AG09309 (cell line): ENCODE results near the gene SWI5.

Experiments
- DNase-seq: peaks from one replicate; pipeline ENCODE4 v3.0.0-alpha.2; 2010; ENCODE audit warnings: low read depth
- H3K4me3 ChIP-seq: 2 replicates; pipeline ENCODE4 v1.5.1; 2011; ENCODE audit warnings: mild to moderate bottlenecking, low read depth, low read length, moderate library complexity; ENCODE audit not compliant: control insufficient read depth
- TF ChIP-seq, protein P1 (sequence below): IDR thresholded peaks from 2 replicates; pipeline ENCODE4 v1.5.1; 2011; ENCODE audit warnings: mild to moderate bottlenecking, low read depth, low read length, inconsistent platforms; ENCODE audit not compliant: insufficient read depth, control insufficient read depth; ENCODE audit errors: missing control alignments

Gene SWI5

DNA sequence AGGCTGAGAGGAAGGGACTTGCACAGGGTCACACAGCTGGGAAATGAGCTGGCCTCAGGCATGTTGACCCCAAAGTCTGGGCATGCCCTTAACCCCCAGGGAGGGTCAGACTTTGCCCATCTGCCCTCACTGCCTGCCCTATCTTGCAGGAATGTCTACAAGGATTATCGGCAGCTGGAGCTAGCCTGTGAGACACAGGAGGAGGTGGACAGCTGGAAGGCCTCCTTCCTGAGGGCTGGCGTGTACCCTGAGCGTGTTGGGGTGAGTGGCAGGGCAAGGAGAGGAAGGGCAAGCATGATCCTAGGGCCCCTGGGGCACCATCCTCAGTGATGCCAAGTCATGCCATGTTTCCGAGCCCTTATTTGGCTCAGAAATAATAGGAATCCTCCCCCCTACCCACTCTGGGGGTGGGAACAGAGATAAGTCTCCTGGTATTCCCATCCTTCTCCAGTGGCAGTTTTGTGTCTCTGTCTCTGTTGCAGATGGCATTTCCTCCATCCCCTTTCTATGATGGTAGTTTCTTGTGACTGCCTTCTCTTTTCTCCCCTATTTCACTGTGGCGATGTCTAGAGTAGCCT is 28.8 kb upstream of the SWI5 start:
- no peak overlapping the region for H3K4me3 ChIP-seq
- DNase-seq: no peak
- TF ChIP-seq, protein P1, sequence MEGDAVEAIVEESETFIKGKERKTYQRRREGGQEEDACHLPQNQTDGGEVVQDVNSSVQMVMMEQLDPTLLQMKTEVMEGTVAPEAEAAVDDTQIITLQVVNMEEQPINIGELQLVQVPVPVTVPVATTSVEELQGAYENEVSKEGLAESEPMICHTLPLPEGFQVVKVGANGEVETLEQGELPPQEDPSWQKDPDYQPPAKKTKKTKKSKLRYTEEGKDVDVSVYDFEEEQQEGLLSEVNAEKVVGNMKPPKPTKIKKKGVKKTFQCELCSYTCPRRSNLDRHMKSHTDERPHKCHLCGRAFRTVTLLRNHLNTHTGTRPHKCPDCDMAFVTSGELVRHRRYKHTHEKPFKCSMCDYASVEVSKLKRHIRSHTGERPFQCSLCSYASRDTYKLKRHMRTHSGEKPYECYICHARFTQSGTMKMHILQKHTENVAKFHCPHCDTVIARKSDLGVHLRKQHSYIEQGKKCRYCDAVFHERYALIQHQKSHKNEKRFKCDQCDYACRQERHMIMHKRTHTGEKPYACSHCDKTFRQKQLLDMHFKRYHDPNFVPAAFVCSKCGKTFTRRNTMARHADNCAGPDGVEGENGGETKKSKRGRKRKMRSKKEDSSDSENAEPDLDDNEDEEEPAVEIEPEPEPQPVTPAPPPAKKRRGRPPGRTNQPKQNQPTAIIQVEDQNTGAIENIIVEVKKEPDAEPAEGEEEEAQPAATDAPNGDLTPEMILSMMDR: no peak

DNA sequence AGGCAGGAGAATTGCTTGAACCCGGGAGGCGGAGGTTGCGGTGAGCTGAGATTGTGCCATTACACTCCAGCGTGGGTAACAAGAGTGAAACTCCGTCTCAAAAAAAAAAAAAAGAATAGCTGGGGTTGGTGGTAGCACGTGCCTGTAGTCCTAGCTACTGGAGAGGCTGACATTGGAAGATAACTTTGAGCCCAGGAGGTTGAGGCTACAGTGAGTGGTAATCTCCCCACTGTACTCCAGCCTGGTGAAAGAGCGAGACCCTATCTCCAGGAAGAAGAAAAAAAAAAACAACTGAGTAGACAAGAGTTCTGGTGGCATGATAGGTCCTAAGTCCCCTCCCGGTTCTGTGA is 26.5 kb upstream of the SWI5 start:
- TF ChIP-seq, protein P1: no peak
- DNase-seq: no peak
- H3K4me3 ChIP-seq: no peak overlapping the region

DNA sequence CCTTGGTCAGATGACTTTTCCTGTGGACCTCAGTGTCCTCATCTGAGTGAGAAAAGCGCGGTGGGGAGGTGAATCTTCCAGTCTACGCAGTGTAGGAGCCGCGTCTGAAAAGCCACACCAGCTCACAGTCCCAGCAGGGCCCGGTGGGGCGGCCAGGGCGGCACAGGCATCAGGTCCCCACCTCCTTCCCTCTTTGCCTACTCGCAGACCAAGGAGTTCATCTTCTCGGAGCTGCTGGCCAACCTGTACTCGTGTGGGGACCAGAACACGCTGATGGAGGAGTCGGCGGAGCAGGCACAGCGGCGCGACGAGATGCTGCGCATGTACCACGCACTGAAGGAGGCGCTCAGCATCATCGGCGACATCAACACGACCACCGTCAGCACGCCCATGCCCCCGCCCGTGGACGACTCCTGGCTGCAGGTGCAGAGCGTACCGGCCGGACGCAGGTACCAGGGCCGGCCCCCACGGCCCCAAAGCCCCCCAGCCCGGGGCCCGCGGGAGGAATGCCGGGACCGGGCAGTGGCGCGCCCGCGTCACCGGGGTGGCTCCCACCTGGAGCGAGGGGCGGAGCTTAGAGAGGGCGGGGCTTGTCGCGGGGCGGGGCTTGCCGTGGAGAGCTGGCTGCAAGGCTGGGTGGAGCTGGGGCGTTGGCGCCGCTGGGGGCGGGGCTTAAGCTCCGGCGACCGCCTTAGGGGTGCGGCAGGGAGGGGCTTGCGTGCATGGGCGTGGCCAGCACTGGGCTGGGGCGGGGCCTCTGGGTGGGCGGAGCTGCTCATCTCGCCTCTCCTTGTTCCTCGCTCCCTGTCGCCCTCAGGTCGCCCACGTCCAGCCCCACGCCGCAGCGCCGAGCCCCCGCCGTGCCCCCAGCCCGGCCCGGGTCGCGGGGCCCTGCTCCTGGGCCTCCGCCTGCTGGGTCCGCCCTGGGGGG is 25.9 kb upstream of the SWI5 start:
- DNase-seq: no peak
- TF ChIP-seq, protein P1: no peak
- H3K4me3 ChIP-seq: no peak overlapping the region

DNA sequence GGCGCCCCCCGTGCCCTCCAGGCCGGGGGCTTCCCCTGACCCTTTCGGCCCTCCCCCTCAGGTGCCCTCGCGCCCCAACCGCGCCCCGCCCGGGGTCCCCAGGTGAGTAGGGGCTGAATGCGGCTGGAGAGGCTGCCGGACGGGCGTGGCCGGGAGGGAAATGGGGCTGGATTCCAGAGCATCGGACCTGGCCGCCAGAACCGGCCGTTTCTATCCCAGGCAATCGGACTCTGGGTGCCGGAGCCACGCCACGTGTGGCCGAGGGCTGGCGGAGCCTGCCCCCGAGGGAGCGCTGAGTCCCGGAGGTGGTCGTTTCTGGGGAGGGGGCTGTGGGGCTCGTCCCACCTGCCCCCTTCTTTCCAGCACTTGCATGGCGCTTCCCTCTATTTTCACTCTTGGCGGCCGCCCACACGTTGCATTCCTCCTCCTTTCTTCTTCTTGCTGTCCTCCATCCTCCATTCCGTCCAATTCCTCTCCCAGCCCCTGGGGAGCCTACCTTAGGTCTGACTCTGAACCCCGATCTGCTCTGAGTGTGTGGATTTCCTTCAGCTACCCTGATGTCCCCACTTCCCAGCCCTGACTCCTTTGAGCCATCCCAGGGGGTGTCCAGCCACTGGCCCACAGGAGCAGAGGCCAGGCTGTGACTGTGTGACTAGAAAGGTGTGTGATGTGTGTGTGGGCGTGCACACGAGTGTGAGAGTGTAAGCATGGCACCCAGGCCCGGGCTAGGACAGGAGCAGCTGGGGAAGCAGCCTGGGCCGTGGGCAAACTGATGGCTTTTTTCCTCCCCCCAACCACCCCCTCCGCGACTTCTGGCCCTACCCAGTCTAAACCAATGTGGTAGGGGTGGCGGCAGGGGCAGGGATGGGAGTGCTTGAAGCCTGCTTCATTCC is 25.0 kb upstream of the SWI5 start:
- TF ChIP-seq, protein P1: no peak
- H3K4me3 ChIP-seq: peak overlapping the region; percentile 11; the same call in 1 of the 2 replicates
- no peak for DNase-seq

DNA sequence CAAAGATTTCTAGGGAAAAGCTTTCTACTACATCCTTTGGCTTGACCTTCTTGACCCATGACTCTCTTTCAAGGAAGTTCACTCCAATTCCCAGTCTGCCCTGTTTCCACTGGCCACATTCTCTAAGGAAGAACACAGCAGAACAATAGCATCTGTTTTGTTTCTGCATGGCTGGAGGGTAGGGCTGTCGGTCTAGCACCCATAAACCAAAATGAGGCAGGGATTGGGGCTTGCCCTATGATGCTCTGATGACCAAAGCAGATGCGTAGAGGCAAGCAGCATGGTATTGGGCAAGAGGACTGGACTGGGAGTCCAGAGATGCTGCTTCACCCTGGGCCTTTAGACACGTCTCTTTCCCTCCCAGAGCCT is 24.4 kb upstream of the SWI5 start:
- no peak overlapping the region for H3K4me3 ChIP-seq
- DNase-seq: no peak
- TF ChIP-seq, protein P1: no peak

DNA sequence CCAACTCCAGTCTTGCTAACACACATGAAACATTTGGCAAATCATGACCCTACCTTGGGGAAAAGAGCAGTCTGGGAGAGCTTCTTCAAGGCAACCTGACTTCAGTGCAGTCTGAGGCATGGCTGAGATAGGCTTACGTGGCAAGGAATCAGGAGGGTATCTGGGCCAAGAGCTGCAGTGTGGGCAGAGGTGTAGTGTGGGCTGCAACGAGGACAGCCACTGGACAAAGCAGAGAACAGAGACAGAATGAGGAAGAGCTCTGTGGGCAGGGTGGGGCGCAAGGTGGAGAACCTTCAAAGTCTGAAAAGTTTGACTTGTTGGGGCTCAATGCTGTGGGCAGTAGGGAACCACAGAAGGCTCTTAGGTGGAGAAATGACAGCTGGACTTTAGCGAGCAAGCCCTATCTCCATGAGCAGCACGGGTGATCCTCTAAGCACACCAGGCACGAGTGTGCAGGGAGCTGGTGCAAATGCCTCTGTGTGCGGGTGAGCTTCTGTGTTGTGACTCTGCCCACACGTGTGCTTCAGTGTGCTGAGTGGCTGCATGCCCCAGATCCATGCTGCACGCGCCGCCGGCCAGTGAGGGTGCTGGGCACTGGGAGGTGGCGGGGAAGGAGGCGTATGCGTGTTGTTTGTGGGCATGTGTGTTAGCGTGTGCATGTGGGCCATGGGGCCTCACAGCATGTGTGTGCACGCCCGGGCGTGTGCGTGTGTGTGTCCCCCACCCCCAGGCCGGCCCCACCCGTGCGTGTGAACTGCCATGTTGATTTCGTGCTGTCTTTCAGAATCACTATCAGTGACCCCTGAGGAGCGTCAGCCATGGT is 23.5 kb upstream of the SWI5 start:
- H3K4me3 ChIP-seq: no peak overlapping the region
- TF ChIP-seq, protein P1: no peak
- no peak for DNase-seq
